ENCODE measurements around the gene TTC38. TPM values are rescaled to one million over a fixed set of nuclear protein-coding genes. Genes with fewer than 3 reads are reported as not detected.

Gene TTC38
- total and polyA plus RNA-seq, 2 donors = 24.7 to 32.6 TPM

GRCh38 chr22:46275455-46276122 lies 7.8 kb downstream of the TTC38 start:
- 83% methylated on average over 3 of the region's 3 CpGs for WGBS
- Histone ChIP-seq H3K4me3 (ENCODE audit: low read depth, low read length) (no peak overlapping the region), H3K27ac (ENCODE audit: low read depth) (no peak overlapping the region), H3K4me1 (ENCODE audit: insufficient read depth) (no peaks in the 10 kb centered on the region), H3K36me3 (ENCODE audit: insufficient read depth) (peaks cover 6% of the 10 kb centered on the region)
- DNase-seq (ENCODE audit: extremely low spot score) = no peak

DNA sequence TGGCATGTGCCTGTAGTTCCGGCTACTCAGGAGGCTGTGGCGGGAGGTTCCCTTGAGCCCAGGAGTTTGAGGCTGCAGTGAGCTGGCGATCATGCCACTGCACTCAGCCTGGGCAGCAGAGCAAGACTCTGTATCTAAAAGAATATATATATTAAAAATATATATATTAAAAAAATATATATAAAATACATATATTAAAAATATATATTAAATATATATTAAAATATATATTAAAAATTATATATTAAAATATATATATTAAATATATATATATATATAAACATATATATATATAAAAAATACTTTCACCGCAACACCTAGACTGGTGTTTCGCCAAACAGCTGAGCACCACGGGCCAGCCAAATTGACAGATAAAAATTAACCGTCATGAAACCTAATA lies 8.8 kb downstream of the TTC38 start:
- no peaks in the 10 kb centered on the region for H3K4me1 ChIP-seq (ENCODE audit: insufficient read depth)
- H3K27ac ChIP-seq (ENCODE audit: low read depth) = no peak overlapping the region
- H3K4me3 ChIP-seq (ENCODE audit: low read depth, low read length) = no peak overlapping the region
- 96% methylated on average over 7 of the region's 7 CpGs for WGBS
- DNase-seq (ENCODE audit: extremely low spot score) = no peak
- H3K36me3 ChIP-seq (ENCODE audit: insufficient read depth) = peaks cover 4% of the 10 kb centered on the region

- WGBS = 95% methylated on average over 22 of the region's 22 CpGs
- H3K36me3 ChIP-seq (ENCODE audit: insufficient read depth) = peaks cover 4% of the 10 kb centered on the region
- H3K4me1 ChIP-seq (ENCODE audit: insufficient read depth) = no peaks in the 10 kb centered on the region
- no peak overlapping the region for H3K4me3 ChIP-seq (ENCODE audit: low read depth, low read length)
- DNase-seq (ENCODE audit: extremely low spot score) = no peak
- H3K27ac ChIP-seq (ENCODE audit: low read depth) = no peak overlapping the region
Measured at GRCh38 chr22:46278656-46279645, 11.1 kb downstream of the TTC38 start.

- no peak for DNase-seq (ENCODE audit: extremely low spot score)
- no peaks in the 10 kb centered on the region for H3K4me1 ChIP-seq (ENCODE audit: insufficient read depth)
- H3K36me3 ChIP-seq (ENCODE audit: insufficient read depth) = peaks cover 4% of the 10 kb centered on the region
- no peak overlapping the region for H3K4me3 ChIP-seq (ENCODE audit: low read depth, low read length)
- 94% methylated on average over 12 of the region's 12 CpGs for WGBS
- H3K27ac ChIP-seq (ENCODE audit: low read depth) = no peak overlapping the region
Measured at GRCh38 chr22:46280063-46280817, 12.4 kb downstream of the TTC38 start.

DNA sequence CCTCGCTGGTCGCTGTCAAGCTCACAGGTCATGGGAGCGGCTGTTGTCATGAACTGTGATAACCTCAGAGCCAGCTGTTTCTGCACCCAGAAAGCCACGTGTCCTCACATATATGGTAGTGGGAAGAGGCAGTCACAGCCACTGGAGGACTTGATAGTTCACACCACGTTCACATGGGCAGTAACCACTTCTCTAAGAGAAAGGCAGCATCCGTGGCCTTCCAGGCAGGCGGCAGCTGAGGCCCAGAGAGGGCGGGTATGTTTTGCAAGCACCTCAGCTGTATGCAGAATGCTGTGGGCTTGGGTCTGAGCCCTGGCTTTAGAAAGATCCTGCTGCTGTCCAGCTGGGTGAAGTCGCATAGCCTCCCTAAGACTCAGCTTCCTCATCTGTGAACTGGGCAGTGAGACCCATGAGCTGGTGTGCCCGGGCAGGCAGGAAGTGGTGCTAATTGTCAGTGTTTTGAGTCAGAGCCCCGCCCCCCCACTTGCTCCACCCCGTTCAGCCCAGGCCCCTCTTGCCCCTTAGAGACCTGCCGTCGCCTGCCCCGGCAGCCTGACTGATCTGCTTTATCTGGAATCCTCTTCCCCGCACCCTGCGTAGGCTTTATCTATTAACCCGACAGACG lies 13.3 kb downstream of the TTC38 start:
- no peak for DNase-seq (ENCODE audit: extremely low spot score)
- H3K27ac ChIP-seq (ENCODE audit: low read depth) = no peak overlapping the region
- H3K4me1 ChIP-seq (ENCODE audit: insufficient read depth) = no peaks in the 10 kb centered on the region
- peaks cover 4% of the 10 kb centered on the region for H3K36me3 ChIP-seq (ENCODE audit: insufficient read depth)
- 78% methylated on average over 19 of the region's 19 CpGs for WGBS
- no peak overlapping the region for H3K4me3 ChIP-seq (ENCODE audit: low read depth, low read length)

- no peak for DNase-seq (ENCODE audit: extremely low spot score)
- Histone ChIP-seq H3K4me1 (ENCODE audit: insufficient read depth) (no peaks in the 10 kb centered on the region), H3K4me3 (ENCODE audit: low read depth, low read length) (no peak overlapping the region), H3K27ac (ENCODE audit: low read depth) (no peak overlapping the region), H3K36me3 (ENCODE audit: insufficient read depth) (peaks cover 8% of the 10 kb centered on the region)
- WGBS = 95% methylated on average over 13 of the region's 13 CpGs
Measured at GRCh38 chr22:46281866-46282678, 14.3 kb downstream of the TTC38 start.

DNA sequence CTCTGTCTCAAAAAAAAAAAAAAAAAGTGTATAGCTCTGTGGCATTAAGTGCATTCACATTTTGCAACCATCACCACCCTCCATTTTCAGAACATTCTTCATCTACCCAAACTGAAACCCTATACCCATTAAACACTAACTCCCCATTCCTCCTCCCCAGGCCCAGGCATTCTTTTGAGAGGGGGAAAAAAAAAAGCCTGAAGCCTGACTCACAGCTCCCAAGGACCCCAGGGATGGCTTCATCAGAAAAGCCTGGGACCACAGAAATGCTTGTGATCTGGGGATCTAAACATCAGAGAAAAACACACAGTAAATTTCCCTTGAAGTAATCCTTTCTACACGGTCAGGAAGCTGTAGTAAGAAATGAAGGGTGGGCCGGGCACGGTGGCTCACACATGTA lies 18.2 kb downstream of the TTC38 start:
- Histone ChIP-seq H3K36me3 (ENCODE audit: insufficient read depth) (peaks cover 6% of the 10 kb centered on the region), H3K4me1 (ENCODE audit: insufficient read depth) (no peaks in the 10 kb centered on the region), H3K27ac (ENCODE audit: low read depth) (no peak overlapping the region), H3K4me3 (ENCODE audit: low read depth, low read length) (no peak overlapping the region)
- 89% methylated on average over 3 of the region's 3 CpGs for WGBS
- no peak for DNase-seq (ENCODE audit: extremely low spot score)

DNA sequence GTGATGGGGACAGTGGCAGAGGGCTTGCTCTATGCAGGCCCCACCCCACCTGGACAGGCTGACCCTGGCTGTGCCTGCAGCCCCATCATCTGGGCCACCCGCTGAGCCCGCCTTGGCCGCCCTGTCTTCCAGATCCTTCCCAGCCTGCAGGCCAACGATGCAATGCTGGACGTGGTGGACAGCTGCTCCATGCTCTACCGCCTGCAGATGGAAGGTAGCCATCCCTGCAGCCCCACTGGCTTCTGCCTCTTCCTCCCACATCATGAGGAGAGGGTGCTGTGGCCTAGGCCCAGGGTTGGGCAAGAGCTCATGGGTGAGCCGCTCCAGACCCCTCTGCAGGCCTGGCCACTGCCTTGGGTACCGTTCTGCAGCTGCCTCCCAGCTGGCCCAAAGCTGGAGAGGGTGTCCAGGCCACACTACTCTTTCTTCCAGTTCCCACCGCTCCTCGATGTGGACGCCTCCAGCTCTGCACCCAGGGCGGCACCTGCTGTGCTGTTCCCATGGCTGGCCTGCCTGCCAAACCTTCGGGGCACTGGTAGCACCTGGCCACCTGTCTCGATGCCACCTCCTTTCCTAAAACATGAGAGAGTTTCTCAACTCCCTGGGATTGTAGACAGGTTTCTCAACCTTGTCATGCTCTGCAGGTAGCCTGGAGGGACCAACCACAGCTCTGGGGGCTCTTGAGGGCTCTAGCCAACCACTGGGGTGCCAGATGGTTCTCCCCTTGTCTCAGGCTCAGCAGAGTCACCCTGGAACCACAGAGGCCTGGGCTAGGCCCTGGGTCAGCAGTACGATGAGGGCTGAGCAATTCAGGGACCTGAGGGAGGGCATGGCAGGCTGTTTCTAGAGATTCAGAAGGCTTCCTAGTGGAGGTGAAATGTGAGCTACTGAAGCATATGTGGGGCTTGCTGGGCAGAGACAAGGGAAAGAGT lies 19.4 kb downstream of the TTC38 start:
- no peak overlapping the region for H3K4me3 ChIP-seq (ENCODE audit: low read depth, low read length)
- H3K27ac ChIP-seq (ENCODE audit: low read depth) = no peak overlapping the region
- WGBS = 91% methylated on average over 15 of the region's 15 CpGs
- DNase-seq (ENCODE audit: extremely low spot score) = no peak
- H3K4me1 ChIP-seq (ENCODE audit: insufficient read depth) = no peaks in the 10 kb centered on the region
- peaks cover 5% of the 10 kb centered on the region for H3K36me3 ChIP-seq (ENCODE audit: insufficient read depth)

DNA sequence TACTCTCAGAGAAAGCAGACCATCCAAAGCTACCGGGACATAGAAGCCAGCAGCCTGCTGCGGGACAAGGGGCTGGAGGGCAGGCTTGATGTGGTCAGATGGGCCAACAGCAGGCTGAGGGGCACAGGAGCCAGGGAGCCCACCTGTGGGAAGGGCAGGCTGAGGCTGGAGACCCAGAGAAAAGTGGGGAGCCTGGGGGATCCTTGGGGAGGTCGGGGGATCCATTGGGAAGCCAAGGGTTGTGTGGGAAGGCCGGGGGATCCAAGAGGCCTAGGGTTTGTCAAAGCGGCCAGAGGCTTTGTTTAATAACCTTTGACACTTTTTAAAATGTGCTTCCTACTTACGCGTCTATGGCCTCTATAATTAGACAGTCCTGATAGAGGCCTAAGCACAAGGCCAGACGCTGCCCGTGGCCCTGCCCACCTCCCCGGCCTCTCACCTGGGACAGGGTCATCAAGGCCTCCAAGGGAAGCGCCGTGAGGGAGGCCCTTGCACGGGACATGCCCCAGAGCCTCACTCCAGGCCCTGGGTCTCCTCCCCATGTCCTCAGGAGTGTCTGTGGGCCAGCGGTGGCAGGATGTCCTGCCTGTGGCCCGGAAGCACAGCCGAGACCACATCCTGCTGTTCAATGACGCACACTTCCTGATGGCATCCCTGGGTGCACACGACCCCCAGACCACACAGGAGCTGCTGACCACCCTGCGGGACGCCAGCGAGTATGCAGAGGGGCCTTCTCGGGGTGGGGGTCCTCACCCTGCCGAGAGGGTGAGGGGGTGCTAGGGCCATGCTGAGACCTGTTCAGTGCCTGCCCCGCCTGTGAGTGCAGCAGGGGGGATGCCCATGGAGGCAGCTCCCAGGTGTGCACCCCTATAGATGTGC lies 20.3 kb downstream of the TTC38 start:
- H3K27ac ChIP-seq (ENCODE audit: low read depth) = no peak overlapping the region
- 75% methylated on average over 24 of the region's 24 CpGs for WGBS
- H3K4me1 ChIP-seq (ENCODE audit: insufficient read depth) = no peaks in the 10 kb centered on the region
- no peak overlapping the region for H3K4me3 ChIP-seq (ENCODE audit: low read depth, low read length)
- DNase-seq (ENCODE audit: extremely low spot score) = no peak
- H3K36me3 ChIP-seq (ENCODE audit: insufficient read depth) = peaks cover 4% of the 10 kb centered on the region

DNA sequence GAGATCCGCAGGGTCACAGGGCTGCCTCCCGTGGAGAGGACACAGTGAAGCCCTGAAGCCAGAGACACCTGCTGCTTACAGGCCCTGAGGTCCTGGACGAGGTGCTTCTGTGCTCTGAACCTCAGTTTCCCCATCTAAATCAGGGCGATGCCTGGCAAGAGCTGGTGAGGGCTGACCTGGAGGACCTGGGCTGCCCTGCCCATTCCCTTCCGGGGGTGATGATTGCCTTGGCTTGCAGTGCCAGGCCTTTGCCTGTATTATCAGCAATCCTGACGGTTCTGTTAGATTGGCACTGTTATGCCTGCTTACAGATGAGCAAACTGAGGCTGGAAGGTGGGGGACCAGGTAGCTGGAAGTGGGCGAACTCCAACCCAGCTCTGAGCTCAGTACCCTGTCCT lies 21.0 kb downstream of the TTC38 start:
- 89% methylated on average over 7 of the region's 7 CpGs for WGBS
- H3K4me1 ChIP-seq (ENCODE audit: insufficient read depth) = no peaks in the 10 kb centered on the region
- peaks cover 4% of the 10 kb centered on the region for H3K36me3 ChIP-seq (ENCODE audit: insufficient read depth)
- H3K27ac ChIP-seq (ENCODE audit: low read depth) = no peak overlapping the region
- H3K4me3 ChIP-seq (ENCODE audit: low read depth, low read length) = no peak overlapping the region
- DNase-seq (ENCODE audit: extremely low spot score) = no peak

- peaks cover 4% of the 10 kb centered on the region for H3K36me3 ChIP-seq (ENCODE audit: insufficient read depth)
Measured at GRCh38 chr22:46289244-46289891, 21.6 kb downstream of the TTC38 start.

More at GRCh38 chr22:46289244-46289891, 21.6 kb downstream of the TTC38 start:
- Histone ChIP-seq H3K4me3 (ENCODE audit: low read depth, low read length) (no peak overlapping the region), H3K4me1 (ENCODE audit: insufficient read depth) (no peaks in the 10 kb centered on the region), H3K27ac (ENCODE audit: low read depth) (no peak overlapping the region)
- no peak for DNase-seq (ENCODE audit: extremely low spot score)
- 89% methylated on average over 33 of the region's 33 CpGs for WGBS
